Loucy (cell line): ENCODE data around the gene SLC44A1.

Experiments used
- EZH2phosphoT487 ChIP-seq: fragments of 200-600 bp; IDR thresholded peaks from 2 replicates; pipeline ENCODE4 v1.6.1; 2018; ENCODE audit warnings: antibody characterized with exemption, mild to moderate bottlenecking, moderate library complexity, borderline replicate concordance
- TF ChIP-seq, protein P1 (sequence below): fragments of 200-600 bp; sonication (generic); conservative IDR thresholded peaks from 2 replicates; pipeline ENCODE4 v1.5.1; 2014; ENCODE audit warnings: mild to moderate bottlenecking, antibody characterized with exemption, low read length

DNA sequence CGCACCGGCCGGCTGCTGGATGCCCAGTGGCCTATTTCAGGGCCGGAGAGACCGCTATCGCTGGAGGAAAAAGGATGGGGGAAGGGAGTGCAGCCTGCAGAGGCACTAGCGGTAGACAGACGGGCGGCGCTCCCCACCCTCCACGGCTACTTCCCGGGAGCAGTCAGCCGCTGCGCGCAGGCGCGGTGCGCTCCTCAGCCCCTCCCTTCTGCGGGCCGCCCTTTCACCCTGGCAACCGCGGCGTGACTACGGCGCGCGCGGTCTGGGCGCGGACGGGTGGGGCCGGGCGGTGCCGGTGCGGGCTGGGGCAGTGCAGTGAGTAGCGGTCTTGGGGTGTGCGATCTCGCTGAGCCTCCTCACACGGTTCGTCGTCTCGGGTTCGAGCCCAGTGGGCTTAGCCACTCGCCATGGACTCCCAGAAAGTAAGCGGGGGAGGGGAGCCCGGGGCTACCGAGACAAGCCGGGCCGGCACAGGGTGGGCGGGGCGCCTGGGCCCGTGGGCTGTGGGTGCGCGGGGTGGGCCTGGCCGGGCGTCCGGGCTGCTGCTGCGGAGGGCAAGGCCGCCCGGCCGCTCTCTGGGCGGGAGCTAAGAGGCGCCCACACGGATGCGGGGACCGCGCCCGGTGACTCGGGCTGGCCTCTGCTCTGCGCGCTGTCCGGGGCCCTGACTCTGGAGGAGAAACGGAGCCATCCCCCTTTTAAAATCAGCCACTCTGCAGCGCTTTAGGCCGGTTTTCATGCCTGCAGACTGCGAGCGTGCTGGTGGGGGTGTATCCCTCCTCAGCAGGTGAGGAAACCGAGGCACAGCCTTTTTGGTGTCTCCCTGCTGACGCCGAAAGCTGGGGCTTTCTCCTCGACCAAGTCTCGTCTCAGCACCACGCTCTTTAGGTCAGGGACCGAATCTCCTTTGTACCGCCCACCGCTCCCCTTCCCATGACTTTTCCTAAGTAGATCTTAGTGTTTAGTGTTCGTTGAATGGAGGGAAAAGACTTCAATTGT, 203.7 kb downstream of the SLC44A1 start, which contains the start of gene FSD1L:
- TF ChIP-seq, protein P1, sequence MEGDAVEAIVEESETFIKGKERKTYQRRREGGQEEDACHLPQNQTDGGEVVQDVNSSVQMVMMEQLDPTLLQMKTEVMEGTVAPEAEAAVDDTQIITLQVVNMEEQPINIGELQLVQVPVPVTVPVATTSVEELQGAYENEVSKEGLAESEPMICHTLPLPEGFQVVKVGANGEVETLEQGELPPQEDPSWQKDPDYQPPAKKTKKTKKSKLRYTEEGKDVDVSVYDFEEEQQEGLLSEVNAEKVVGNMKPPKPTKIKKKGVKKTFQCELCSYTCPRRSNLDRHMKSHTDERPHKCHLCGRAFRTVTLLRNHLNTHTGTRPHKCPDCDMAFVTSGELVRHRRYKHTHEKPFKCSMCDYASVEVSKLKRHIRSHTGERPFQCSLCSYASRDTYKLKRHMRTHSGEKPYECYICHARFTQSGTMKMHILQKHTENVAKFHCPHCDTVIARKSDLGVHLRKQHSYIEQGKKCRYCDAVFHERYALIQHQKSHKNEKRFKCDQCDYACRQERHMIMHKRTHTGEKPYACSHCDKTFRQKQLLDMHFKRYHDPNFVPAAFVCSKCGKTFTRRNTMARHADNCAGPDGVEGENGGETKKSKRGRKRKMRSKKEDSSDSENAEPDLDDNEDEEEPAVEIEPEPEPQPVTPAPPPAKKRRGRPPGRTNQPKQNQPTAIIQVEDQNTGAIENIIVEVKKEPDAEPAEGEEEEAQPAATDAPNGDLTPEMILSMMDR, result no peak
- TF ChIP-seq EZH2phosphoT487, result no peak
